NCI-H748 treated with DMSO at 0.1 percent for 48 hours (cell line): ENCODE results near the gene FRZB.
A peak's percentile ranks its signal among the peaks of the same experiment; 100 is the strongest.

Experiments
- DNase-seq: peaks from one replicate; lab custom pipeline; 2025; lab: John Stamatoyannopoulos, UW

The FRZB gene

GRCh38 chr2:182798736-182799135 lies 67.7 kb downstream of the FRZB start:
- no peak for DNase-seq

GRCh38 chr2:182792441-182792840 lies 74.0 kb downstream of the FRZB start:
- no peak for DNase-seq

GRCh38 chr2:182784777-182785176 lies 81.7 kb downstream of the FRZB start:
- DNase-seq: peak; percentile 19

- no peak for DNase-seq
These were observed 82.3 kb downstream of the FRZB start for GRCh38 chr2:182784058-182784706.
